WTC11 (cell line): ENCODE data around the gene KCTD21. TPM values are rescaled to one million over a fixed set of nuclear protein-coding genes. Genes with fewer than 3 reads are reported as not detected.

Experiments used
- ATAC-seq: fragments of 200-7000 bp; cut with Tn5 transposase; 2 replicates; pipeline ENCODE4 v1.10.0; 2021; ENCODE audit warnings: mild to moderate bottlenecking, moderate library complexity
- CTCF ChIA-PET: fragments of 300-600 bp; sonication (Branson Sonifier 250); formaldehyde crosslinking; loops from one replicate; lab custom pipeline; 2021; ENCODE audit warnings: antibody characterized with exemption; lab: Charles Lee
- POLR2A ChIA-PET: fragments of 350-600 bp; sonication (Branson Sonifier 250); formaldehyde crosslinking; loops from one replicate; lab custom pipeline; 2021; ENCODE audit warnings: antibody characterized with exemption; lab: Charles Lee
- DNase-seq: peaks from one replicate; pipeline ENCODE4 v3.0.0; 2021; ENCODE audit warnings: low spot score
- H3K27ac Mint-ChIP-seq: 2 replicates; pipeline ENCODE4 v1.8.0; 2021; ENCODE audit warnings: mixed read lengths
- H3K27me3 Mint-ChIP-seq: 2 replicates; pipeline ENCODE4 v1.8.0; 2021; ENCODE audit warnings: low read depth, mild to moderate bottlenecking, moderate library complexity, mixed read lengths
- H3K36me3 Mint-ChIP-seq: 2 replicates; pipeline ENCODE4 v1.8.0; 2021; ENCODE audit warnings: mixed read lengths
- H3K4me1 Mint-ChIP-seq: 2 replicates; pipeline ENCODE4 v1.8.0; 2022; ENCODE audit warnings: mixed read lengths
- H3K4me3 Mint-ChIP-seq: 2 replicates; pipeline ENCODE4 v1.8.0; 2021; ENCODE audit warnings: mild to moderate bottlenecking, moderate library complexity, mixed read lengths
- H3K9me3 Mint-ChIP-seq: 2 replicates; pipeline ENCODE4 v1.8.0; 2021; ENCODE audit warnings: mixed read lengths
- CBFB ChIP-seq: sonication (generic); formaldehyde crosslinking; IDR thresholded peaks from 2 replicates; pipeline ENCODE4 v1.8.1; 2022; ENCODE audit warnings: mild to moderate bottlenecking, low read depth, missing genetic modification reagents
- CREB1 ChIP-seq: sonication (generic); formaldehyde crosslinking; IDR thresholded peaks from 2 replicates; pipeline ENCODE4 v1.8.0; 2023; ENCODE audit warnings: mild to moderate bottlenecking, missing genetic modification reagents
- CREM ChIP-seq: sonication (generic); formaldehyde crosslinking; IDR thresholded peaks from 2 replicates; pipeline ENCODE4 v1.8.1; 2022; ENCODE audit warnings: mild to moderate bottlenecking, missing genetic modification reagents, moderate library complexity
- FOXK1 ChIP-seq: sonication (generic); formaldehyde crosslinking; IDR thresholded peaks from 2 replicates; pipeline ENCODE4 v1.8.0; 2022; ENCODE audit warnings: mild to moderate bottlenecking, moderate library complexity, missing genetic modification reagents
- GRHL2 ChIP-seq: fragments of 250-450 bp; sonication (Bioruptor Pico); IDR thresholded peaks from 2 replicates; pipeline ENCODE4 v1.8.0; 2022; ENCODE audit warnings: mild to moderate bottlenecking, moderate library complexity; ENCODE audit not compliant: insufficient replicate concordance, severe bottlenecking
- HMGA2 ChIP-seq: fragments of 250-450 bp; sonication (Bioruptor Pico); IDR thresholded peaks from 2 replicates; pipeline ENCODE4 v1.4.0; 2021; ENCODE audit warnings: mild to moderate bottlenecking, moderate library complexity
- IRF2 ChIP-seq: sonication (generic); formaldehyde crosslinking; IDR thresholded peaks from 2 replicates; pipeline ENCODE4 v1.8.0; 2022; ENCODE audit warnings: low read depth, missing genetic modification reagents, borderline replicate concordance
- NR1H2 ChIP-seq: sonication (generic); formaldehyde crosslinking; IDR thresholded peaks from 2 replicates; pipeline ENCODE4 v1.9.0; 2021; ENCODE audit warnings: mild to moderate bottlenecking, moderate library complexity, missing genetic modification reagents
- NR2C2 ChIP-seq: sonication (generic); formaldehyde crosslinking; IDR thresholded peaks from 2 replicates; pipeline ENCODE4 v1.8.0; 2022; ENCODE audit warnings: mild to moderate bottlenecking, missing genetic modification reagents
- OVOL2 ChIP-seq: fragments of 250-450 bp; sonication (Bioruptor Pico); IDR thresholded peaks from 2 replicates; pipeline ENCODE4 v1.9.0; 2021; ENCODE audit warnings: mild to moderate bottlenecking, borderline replicate concordance
- RORB ChIP-seq: fragments of 250-450 bp; sonication (Bioruptor Pico); IDR thresholded peaks from 2 replicates; pipeline ENCODE4 v1.9.0; 2021; ENCODE audit warnings: mild to moderate bottlenecking
- SMAD3 ChIP-seq: sonication (generic); formaldehyde crosslinking; IDR thresholded peaks from 2 replicates; pipeline ENCODE4 v1.8.0; 2022; ENCODE audit warnings: missing genetic modification reagents, mild to moderate bottlenecking, borderline replicate concordance
- SP1 ChIP-seq: sonication (generic); formaldehyde crosslinking; conservative IDR thresholded peaks from 2 replicates; pipeline ENCODE4 v1.8.1; 2022; ENCODE audit warnings: missing genetic modification reagents
- TEAD4 ChIP-seq: sonication (generic); formaldehyde crosslinking; IDR thresholded peaks from 2 replicates; pipeline ENCODE4 v1.8.0; 2022; ENCODE audit warnings: mild to moderate bottlenecking, missing genetic modification reagents
- ZNF423 ChIP-seq: fragments of 250-450 bp; sonication (Bioruptor Pico); IDR thresholded peaks from 2 replicates; pipeline ENCODE4 v2.1.2; 2022; ENCODE audit warnings: mild to moderate bottlenecking, moderate library complexity
- ZNF532 ChIP-seq: fragments of 250-450 bp; sonication (Bioruptor Pico); IDR thresholded peaks from 2 replicates; pipeline ENCODE4 v1.9.0; 2021; ENCODE audit warnings: mild to moderate bottlenecking, borderline replicate concordance
- total RNA-seq: library from RNA; stranded (reverse); gene quantifications from 3 replicates; pipeline ENCODE4 v1.2.3, GENCODE V29; 2021
- TF ChIP-seq, protein P1 (sequence below): fragments of 200-600 bp; IDR thresholded peaks from 2 replicates; pipeline ENCODE4 v1.8.0; 2022; ENCODE audit warnings: antibody characterized with exemption
- TF ChIP-seq, protein P2 (sequence below): sonication (generic); formaldehyde crosslinking; IDR thresholded peaks from 2 replicates; pipeline ENCODE4 v1.8.1; 2023; ENCODE audit warnings: mild to moderate bottlenecking, missing genetic modification reagents, moderate library complexity
- TF ChIP-seq, protein P3 (sequence below): sonication (generic); formaldehyde crosslinking; IDR thresholded peaks from 2 replicates; pipeline ENCODE4 v1.8.0; 2022; ENCODE audit warnings: mild to moderate bottlenecking, missing genetic modification reagents
- TF ChIP-seq, protein P4 (sequence below): sonication (generic); formaldehyde crosslinking; IDR thresholded peaks from 2 replicates; pipeline ENCODE4 v1.8.1; 2022; ENCODE audit warnings: mild to moderate bottlenecking, moderate library complexity, missing genetic modification reagents

KCTD21 gene
- total RNA-seq, 1 experiment from 2014 or later = 2.8 TPM

- ATAC-seq = no peak
- Mint-ChIP-seq H3K36me3 (no peaks in the 10 kb centered on the region), H3K27ac (0 out of 2 replicates have a peak overlapping the region, but pooled peaks have one; percentile 15)
- TF ChIP-seq CREM (CRISPR knock-in tag) (no peak), IRF2 (CRISPR knock-in tag) (no peak), FOXK1 (CRISPR knock-in tag) (no peak), RORB (CRISPR knock-in tag) (no peak), CBFB (CRISPR knock-in tag) (no peak), NR2C2 (CRISPR knock-in tag) (no peak), NR1H2 (CRISPR knock-in tag) (no peak), OVOL2 (CRISPR knock-in tag) (no peak), TEAD4 (CRISPR knock-in tag) (no peak), SP1 (no peak), SMAD3 (no peak), GRHL2 (CRISPR knock-in tag) (no peak), ZNF423 (CRISPR knock-in tag) (no peak), CREB1 (CRISPR knock-in tag) (no peak), HMGA2 (CRISPR knock-in tag) (no peak), ZNF532 (CRISPR knock-in tag) (no peak)
- TF ChIP-seq, protein P1, sequence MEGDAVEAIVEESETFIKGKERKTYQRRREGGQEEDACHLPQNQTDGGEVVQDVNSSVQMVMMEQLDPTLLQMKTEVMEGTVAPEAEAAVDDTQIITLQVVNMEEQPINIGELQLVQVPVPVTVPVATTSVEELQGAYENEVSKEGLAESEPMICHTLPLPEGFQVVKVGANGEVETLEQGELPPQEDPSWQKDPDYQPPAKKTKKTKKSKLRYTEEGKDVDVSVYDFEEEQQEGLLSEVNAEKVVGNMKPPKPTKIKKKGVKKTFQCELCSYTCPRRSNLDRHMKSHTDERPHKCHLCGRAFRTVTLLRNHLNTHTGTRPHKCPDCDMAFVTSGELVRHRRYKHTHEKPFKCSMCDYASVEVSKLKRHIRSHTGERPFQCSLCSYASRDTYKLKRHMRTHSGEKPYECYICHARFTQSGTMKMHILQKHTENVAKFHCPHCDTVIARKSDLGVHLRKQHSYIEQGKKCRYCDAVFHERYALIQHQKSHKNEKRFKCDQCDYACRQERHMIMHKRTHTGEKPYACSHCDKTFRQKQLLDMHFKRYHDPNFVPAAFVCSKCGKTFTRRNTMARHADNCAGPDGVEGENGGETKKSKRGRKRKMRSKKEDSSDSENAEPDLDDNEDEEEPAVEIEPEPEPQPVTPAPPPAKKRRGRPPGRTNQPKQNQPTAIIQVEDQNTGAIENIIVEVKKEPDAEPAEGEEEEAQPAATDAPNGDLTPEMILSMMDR = no peak
- TF ChIP-seq, protein P2, sequence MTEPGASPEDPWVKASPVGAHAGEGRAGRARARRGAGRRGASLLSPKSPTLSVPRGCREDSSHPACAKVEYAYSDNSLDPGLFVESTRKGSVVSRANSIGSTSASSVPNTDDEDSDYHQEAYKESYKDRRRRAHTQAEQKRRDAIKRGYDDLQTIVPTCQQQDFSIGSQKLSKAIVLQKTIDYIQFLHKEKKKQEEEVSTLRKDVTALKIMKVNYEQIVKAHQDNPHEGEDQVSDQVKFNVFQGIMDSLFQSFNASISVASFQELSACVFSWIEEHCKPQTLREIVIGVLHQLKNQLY = no peak
- TF ChIP-seq, protein P3, sequence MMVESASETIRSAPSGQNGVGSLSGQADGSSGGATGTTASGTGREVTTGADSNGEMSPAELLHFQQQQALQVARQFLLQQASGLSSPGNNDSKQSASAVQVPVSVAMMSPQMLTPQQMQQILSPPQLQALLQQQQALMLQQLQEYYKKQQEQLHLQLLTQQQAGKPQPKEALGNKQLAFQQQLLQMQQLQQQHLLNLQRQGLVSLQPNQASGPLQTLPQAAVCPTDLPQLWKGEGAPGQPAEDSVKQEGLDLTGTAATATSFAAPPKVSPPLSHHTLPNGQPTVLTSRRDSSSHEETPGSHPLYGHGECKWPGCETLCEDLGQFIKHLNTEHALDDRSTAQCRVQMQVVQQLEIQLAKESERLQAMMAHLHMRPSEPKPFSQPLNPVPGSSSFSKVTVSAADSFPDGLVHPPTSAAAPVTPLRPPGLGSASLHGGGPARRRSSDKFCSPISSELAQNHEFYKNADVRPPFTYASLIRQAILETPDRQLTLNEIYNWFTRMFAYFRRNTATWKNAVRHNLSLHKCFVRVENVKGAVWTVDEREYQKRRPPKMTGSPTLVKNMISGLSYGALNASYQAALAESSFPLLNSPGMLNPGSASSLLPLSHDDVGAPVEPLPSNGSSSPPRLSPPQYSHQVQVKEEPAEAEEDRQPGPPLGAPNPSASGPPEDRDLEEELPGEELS = no peak
- TF ChIP-seq, protein P4, sequence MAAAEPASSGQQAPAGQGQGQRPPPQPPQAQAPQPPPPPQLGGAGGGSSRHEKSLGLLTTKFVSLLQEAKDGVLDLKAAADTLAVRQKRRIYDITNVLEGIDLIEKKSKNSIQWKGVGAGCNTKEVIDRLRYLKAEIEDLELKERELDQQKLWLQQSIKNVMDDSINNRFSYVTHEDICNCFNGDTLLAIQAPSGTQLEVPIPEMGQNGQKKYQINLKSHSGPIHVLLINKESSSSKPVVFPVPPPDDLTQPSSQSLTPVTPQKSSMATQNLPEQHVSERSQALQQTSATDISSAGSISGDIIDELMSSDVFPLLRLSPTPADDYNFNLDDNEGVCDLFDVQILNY = no peak
- TF ChIP-seq, all 79 proteins: peak for 0
- no peak for DNase-seq
- no peaks in the 10 kb centered on the region for H3K4me1 Mint-ChIP-seq
- CTCF ChIA-PET = no interaction called here
- no peaks in the 10 kb centered on the region for H3K9me3 Mint-ChIP-seq
- POLR2A ChIA-PET = no interaction called here
- no peaks in the 10 kb centered on the region for H3K27me3 Mint-ChIP-seq
- H3K4me3 Mint-ChIP-seq = no peak overlapping the region
Observed at GRCh38 chr11:78158987-78159652, 29.3 kb downstream of the KCTD21 start.
